Fibroblast of villous mesenchyme (primary cell): ENCODE data around the gene TSPEAR. TPM values are rescaled to one million over a fixed set of nuclear protein-coding genes. Genes with fewer than 3 reads are reported as not detected.

ENCODE experiments used
- DNase-seq: peaks from one replicate; pipeline ENCODE4 v3.0.0-alpha.2; 2010; ENCODE audit warnings: low read depth
- H3K4me3 ChIP-seq: 2 replicates; pipeline ENCODE4 v1.5.1; 2011; ENCODE audit warnings: low read depth, mild to moderate bottlenecking, low read length
- CTCF ChIP-seq: IDR thresholded peaks from 2 replicates; pipeline ENCODE4 v1.5.1; 2012; ENCODE audit warnings: low read depth, mild to moderate bottlenecking, low read length; ENCODE audit not compliant: insufficient read depth
- small RNA-seq: library from RNA; depleted of rRNA; stranded (forward); fragments of <200 nt; gene quantifications from one replicate; pipeline ENCODE3, GENCODE V24; 2012
- total RNA-seq: library from RNA; depleted of rRNA; stranded (reverse); fragments of >200 nt; gene quantifications from 2 replicates; pipeline ENCODE4 v1.2.3, GENCODE V29; 2012

TSPEAR gene
- total RNA-seq, 1 donor, result not detected

GRCh38 chr21:44449473-44450363, 261.7 kb downstream of the TSPEAR start:
- no peak overlapping the region for H3K4me3 ChIP-seq
- TF ChIP-seq CTCF, result no peak
- no peak for DNase-seq

DNA sequence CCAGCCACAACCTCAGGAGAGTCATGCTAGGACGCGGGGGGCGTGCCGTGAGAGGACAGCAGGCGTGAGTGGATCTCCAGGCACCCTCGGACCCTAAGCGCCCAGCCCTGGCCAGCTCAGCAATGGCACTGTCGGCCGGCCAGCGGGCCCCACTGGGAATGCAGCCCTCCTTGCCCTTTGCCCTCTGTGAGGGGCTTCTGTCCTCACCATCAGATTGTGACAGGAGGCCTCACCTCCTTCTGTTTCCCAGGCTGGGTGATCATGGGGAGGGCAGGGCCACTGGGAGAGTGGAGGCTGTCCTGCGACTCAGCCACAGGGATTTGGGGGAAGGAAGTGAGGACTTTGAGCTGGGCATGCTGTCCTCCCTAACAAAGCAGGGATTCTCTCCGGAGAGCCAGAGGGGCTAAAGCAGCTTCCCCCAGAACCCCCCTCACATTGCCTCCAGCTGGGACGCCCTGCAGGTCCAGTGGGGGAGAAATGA, 262.7 kb downstream of the TSPEAR start:
- no peak for TF ChIP-seq CTCF
- DNase-seq, result no peak

More for the DNA sequence above, 262.7 kb downstream of the TSPEAR start:
- no peak overlapping the region for H3K4me3 ChIP-seq

Small RNA genes lying within 50 kb of the gene (small RNA-seq; reads per million reads assigned to genes)
- gene KRTAP12-6P, result not detected

Other genes starting within 250 kb of the TSPEAR start
- not detected in 2 replicates for gene KRTAP10-1, start 171.4 kb downstream of the TSPEAR start, total RNA-seq
- not detected in 2 replicates for gene KRTAP10-2, start 160.1 kb downstream of the TSPEAR start, total RNA-seq
- not detected in 2 replicates for gene KRTAP10-3, start 152.8 kb downstream of the TSPEAR start, total RNA-seq
- gene KRTAP10-4, start 137.8 kb downstream of the TSPEAR start, total RNA-seq, result not detected in 2 replicates
- gene KRTAP10-5, start 131.0 kb downstream of the TSPEAR start, total RNA-seq, result not detected in 2 replicates
- gene KRTAP10-6, start 119.1 kb downstream of the TSPEAR start, total RNA-seq, result not detected in 2 replicates
- gene KRTAP10-7, start 111.0 kb downstream of the TSPEAR start, total RNA-seq, result not detected in 2 replicates
- not detected in 2 replicates for gene KRTAP10-8, start 99.5 kb downstream of the TSPEAR start, total RNA-seq
- not detected in 2 replicates for gene KRTAP10-9, start 84.5 kb downstream of the TSPEAR start, total RNA-seq
- not detected in 2 replicates for gene KRTAP10-10, start 74.2 kb downstream of the TSPEAR start, total RNA-seq
- gene KRTAP10-11, start 65.2 kb downstream of the TSPEAR start, total RNA-seq, result not detected in 2 replicates
- not detected in 2 replicates for gene KRTAP12-4, start 56.9 kb downstream of the TSPEAR start, total RNA-seq
- not detected in 2 replicates for gene KRTAP12-3, start 53.6 kb downstream of the TSPEAR start, total RNA-seq
- not detected in 2 replicates for gene KRTAP12-2, start 44.6 kb downstream of the TSPEAR start, total RNA-seq
- gene KRTAP12-1, start 29.4 kb downstream of the TSPEAR start, total RNA-seq, result not detected in 2 replicates
- not detected in 2 replicates for gene KRTAP10-12, start 14.4 kb downstream of the TSPEAR start, total RNA-seq
- gene UBE2G2, start 90.2 kb upstream of the TSPEAR start, total RNA-seq, result 86.7 and 88.5 TPM in 2 replicates
- gene SUMO3, start 106.5 kb upstream of the TSPEAR start, total RNA-seq, result 81.5 and 102 TPM in 2 replicates
- 201 and 245 TPM in 2 replicates for gene PTTG1IP, start 162.1 kb upstream of the TSPEAR start, total RNA-seq
- gene ITGB2, start 209.3 kb upstream of the TSPEAR start, total RNA-seq, result under 0.01 and 0.43 TPM in 2 replicates
- gene SLX9, start 228.5 kb upstream of the TSPEAR start, total RNA-seq, result 12.1 and 16.4 TPM in 2 replicates